CD4-positive, CD25-positive, alpha-beta regulatory T cell (primary cell): Measurements from ENCODE around the gene SULT1E1. TPM values are rescaled to one million over a fixed set of nuclear protein-coding genes. Genes with fewer than 3 reads are reported as not detected.
"Not testable (repeated sequence)": the region's sequence is repeated elsewhere in the genome, so short reads cannot be mapped to it uniquely, and the experiment has no call there.

Experiments used
- ATAC-seq, 2 donors: fragments of 150-1000 bp; cut with Tn5 transposase; one replicate each; pipeline ENCODE4 v1.10.0; 2021; ENCODE audit warnings: low read depth in 2 of 2, moderate number of reproducible peaks in 2 of 2, moderate library complexity in 1 of 2
- DNase-seq, 3 donors: peaks; one replicate each; pipeline versions ENCODE4 v3.0.0 to v3.0.0-alpha.2; 2012 to 2022; ENCODE audit warnings: mixed read lengths in 1 of 3
- H3K27ac ChIP-seq: one replicate; pipeline ENCODE4 v1.7.0; 2013; ENCODE audit warnings: mild to moderate bottlenecking, low read length; ENCODE audit not compliant: insufficient read depth, poor library complexity, severe bottlenecking
- H3K27me3 ChIP-seq: one replicate; pipeline ENCODE4 v1.7.0; 2013; ENCODE audit warnings: low read length; ENCODE audit not compliant: control insufficient read depth, insufficient read depth
- H3K36me3 ChIP-seq: one replicate; pipeline ENCODE4 v1.7.0; 2013; ENCODE audit warnings: mild to moderate bottlenecking, low read length, moderate library complexity; ENCODE audit not compliant: control insufficient read depth, insufficient read depth
- H3K4me1 ChIP-seq: 2 replicates; pipeline ENCODE4 v1.7.0; 2013; ENCODE audit warnings: mild to moderate bottlenecking, low read length; ENCODE audit not compliant: insufficient read depth, control insufficient read depth, poor library complexity, severe bottlenecking
- H3K4me3 ChIP-seq: one replicate; pipeline ENCODE4 v1.7.0; 2013; ENCODE audit warnings: low read depth, mild to moderate bottlenecking, low read length, moderate library complexity
- H3K9me3 ChIP-seq, 2 experiments: 1 replicate in 1 of 2; 2 replicates in 1 of 2; pipeline ENCODE4 v1.7.0; 2013; ENCODE audit warnings: low read length in 2 of 2, mild to moderate bottlenecking in 1 of 2, moderate library complexity in 1 of 2; ENCODE audit not compliant: control insufficient read depth in 2 of 2
- H3K27ac Mint-ChIP-seq, 3 donors: one replicate each; pipeline ENCODE4 v1.8.0; 2020 to 2022; ENCODE audit warnings: mild to moderate bottlenecking in 3 of 3, mixed read lengths in 3 of 3, moderate library complexity in 2 of 3
- H3K27me3 Mint-ChIP-seq: one replicate; pipeline ENCODE4 v1.8.0; 2022; ENCODE audit warnings: mild to moderate bottlenecking, mixed read lengths
- H3K36me3 Mint-ChIP-seq: one replicate; pipeline ENCODE4 v1.8.0; 2020; ENCODE audit warnings: mixed read lengths
- H3K4me1 Mint-ChIP-seq, 4 donors: one replicate each; pipeline ENCODE4 v1.8.0; 2020 to 2022; ENCODE audit warnings: mixed read lengths in 4 of 4, mild to moderate bottlenecking in 1 of 4
- H3K4me3 Mint-ChIP-seq, 4 donors: one replicate each; pipeline ENCODE4 v1.8.0; 2020 to 2022; ENCODE audit warnings: mild to moderate bottlenecking in 4 of 4, mixed read lengths in 4 of 4, moderate library complexity in 3 of 4
- H3K9me3 Mint-ChIP-seq, 7 donors: one replicate each; pipeline ENCODE4 v1.8.0; 2020 to 2022; ENCODE audit warnings: mixed read lengths in 7 of 7, mild to moderate bottlenecking in 3 of 7, moderate library complexity in 2 of 7
- polyA plus RNA-seq, 4 donors: library from polyadenylated mRNA; unstranded; fragments of 300-500 nt; fragmentation: Illumina TruSeq; gene quantifications; one replicate each; pipeline ENCODE4 v1.2.3, GENCODE V29; 2021
- total RNA-seq: library from RNA; stranded (reverse); gene quantifications from one replicate; pipeline ENCODE4 v1.2.3, GENCODE V29; 2022

SULT1E1 gene
- total and polyA plus RNA-seq, 5 donors from 2014 or later = not detected

DNA sequence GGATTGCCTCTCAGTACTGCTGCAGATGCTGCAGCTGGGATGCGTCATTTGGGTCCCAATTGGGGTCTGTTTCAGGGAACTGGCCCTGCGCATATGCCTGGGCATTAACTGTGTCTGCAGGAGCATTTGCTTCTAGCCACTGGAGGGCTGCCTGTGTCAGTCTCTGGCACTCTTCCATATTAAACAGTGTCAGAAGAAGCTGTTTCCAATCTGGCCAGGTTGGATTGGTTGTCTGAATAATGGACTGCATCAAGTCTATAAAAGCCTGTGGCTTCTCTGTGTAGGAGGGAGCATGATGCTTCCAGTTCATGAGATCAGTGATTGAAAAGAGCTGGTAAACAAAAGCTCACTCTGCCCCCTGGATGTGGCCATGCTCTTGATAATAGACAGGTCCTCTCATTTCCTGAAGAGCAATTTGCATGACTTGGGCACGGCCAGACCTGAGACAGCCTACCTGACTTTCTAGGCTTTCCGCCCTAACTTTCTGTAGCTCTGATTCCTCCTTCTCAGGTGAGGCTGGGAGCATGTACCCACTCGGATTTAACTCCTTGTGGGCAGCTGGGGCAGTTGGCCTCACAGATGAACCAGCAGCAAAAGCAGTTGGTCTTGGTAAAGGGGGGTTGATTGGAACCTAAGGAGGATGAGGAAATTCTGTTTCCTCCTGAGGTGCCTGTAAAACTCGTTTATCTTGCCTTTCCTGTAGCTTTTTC is 29.2 kb downstream of the SULT1E1 start:
- no peaks in the 10 kb centered on the region for H3K36me3 ChIP-seq
- no peak overlapping the region for H3K27ac Mint-ChIP-seq
- peaks cover 0 to 12% (median 0%) of the 10 kb centered on the region in 4 donors for H3K4me1 Mint-ChIP-seq
- peaks cover 4% of the 10 kb centered on the region for H3K27me3 Mint-ChIP-seq
- H3K4me3 ChIP-seq = no peak overlapping the region
- no peaks in the 10 kb centered on the region for H3K36me3 Mint-ChIP-seq
- H3K27me3 ChIP-seq = no peaks in the 10 kb centered on the region
- ATAC-seq = peak; percentile 36 to 38
- H3K9me3 ChIP-seq = no peaks in the 10 kb centered on the region
- no peak overlapping the region for H3K27ac ChIP-seq
- H3K4me3 Mint-ChIP-seq = peak overlapping the region in 2 of 4 donors; percentile 23 to 68
- H3K9me3 Mint-ChIP-seq = peaks cover 0 to 4% (median 0%) of the 10 kb centered on the region in 7 donors
- no peaks in the 10 kb centered on the region for H3K4me1 ChIP-seq
- DNase-seq = peak in 2 of 3 donors; percentile 4 to 20

- ATAC-seq (no peak), DNase-seq (no peak)
- H3K27ac Mint-ChIP-seq = no peak overlapping the region
- Histone ChIP-seq H3K27me3 (no peaks in the 10 kb centered on the region), H3K27ac (no peak overlapping the region), H3K4me1 (no peaks in the 10 kb centered on the region), H3K36me3 (no peaks in the 10 kb centered on the region), H3K4me3 (no peak overlapping the region), H3K9me3 (no peaks in the 10 kb centered on the region)
- H3K9me3 Mint-ChIP-seq = peaks cover 0 to 4% (median 0%) of the 10 kb centered on the region in 7 donors
- H3K27me3 Mint-ChIP-seq = peaks cover 4% of the 10 kb centered on the region
- no peaks in the 10 kb centered on the region for H3K36me3 Mint-ChIP-seq
- H3K4me3 Mint-ChIP-seq = no peak overlapping the region
- peaks cover 0 to 12% (median 0%) of the 10 kb centered on the region in 4 donors for H3K4me1 Mint-ChIP-seq
Measured at GRCh38 chr4:69830192-69830559, 29.8 kb downstream of the SULT1E1 start.

- no peak for ATAC-seq
- DNase-seq = no peak
- Mint-ChIP-seq H3K27ac (no peak overlapping the region), H3K4me1 (peaks cover 0 to 12% (median 0%) of the 10 kb centered on the region in 4 donors), H3K4me3 (no peak overlapping the region), H3K27me3 (peaks cover 4% of the 10 kb centered on the region), H3K9me3 (peaks cover 0 to 4% (median 0%) of the 10 kb centered on the region in 7 donors), H3K36me3 (no peaks in the 10 kb centered on the region)
- no peaks in the 10 kb centered on the region for H3K9me3 ChIP-seq
- no peaks in the 10 kb centered on the region for H3K4me1 ChIP-seq
- H3K36me3 ChIP-seq = no peaks in the 10 kb centered on the region
- no peaks in the 10 kb centered on the region for H3K27me3 ChIP-seq
- H3K27ac ChIP-seq = no peak overlapping the region
- no peak overlapping the region for H3K4me3 ChIP-seq
Measured at GRCh38 chr4:69829678-69830077, 30.3 kb downstream of the SULT1E1 start.

- Mint-ChIP-seq H3K27me3 (peaks cover 4% of the 10 kb centered on the region), H3K36me3 (no peaks in the 10 kb centered on the region), H3K4me1 (peaks cover 0 to 12% (median under 1%) of the 10 kb centered on the region in 4 donors), H3K4me3 (no peak overlapping the region), H3K27ac (no peak overlapping the region), H3K9me3 (peaks cover 0 to 4% (median 0%) of the 10 kb centered on the region in 7 donors)
- H3K9me3 ChIP-seq = no peaks in the 10 kb centered on the region
- no peaks in the 10 kb centered on the region for H3K36me3 ChIP-seq
- no peaks in the 10 kb centered on the region for H3K27me3 ChIP-seq
- H3K27ac ChIP-seq = no peak overlapping the region
- no peaks in the 10 kb centered on the region for H3K4me1 ChIP-seq
- no peak for ATAC-seq
- no peak overlapping the region for H3K4me3 ChIP-seq
- no peak for DNase-seq
Measured at GRCh38 chr4:69828828-69829227, 31.1 kb downstream of the SULT1E1 start.

DNA sequence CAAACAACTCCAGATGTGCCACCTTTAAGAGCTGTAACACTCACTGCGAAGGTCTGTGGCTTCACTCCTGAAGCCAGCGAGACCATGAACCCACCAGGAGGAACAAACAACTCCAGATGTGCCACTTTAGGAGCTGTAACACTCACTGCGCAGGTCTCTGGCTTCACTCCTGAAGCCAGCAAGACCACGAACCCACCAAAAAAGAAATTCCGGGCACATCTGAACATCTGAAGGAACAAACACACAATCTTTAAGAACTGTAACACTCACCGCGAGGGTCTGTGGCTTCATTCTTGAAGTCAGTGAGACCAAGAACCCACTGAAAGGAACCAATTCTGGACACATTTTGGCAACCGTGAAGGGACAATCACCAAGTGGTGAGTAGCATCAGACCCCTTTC is 34.9 kb downstream of the SULT1E1 start:
- not testable (repeated sequence) for H3K4me3 Mint-ChIP-seq, H3K4me1 ChIP-seq, H3K9me3 ChIP-seq, H3K4me1 Mint-ChIP-seq, H3K36me3 ChIP-seq, DNase-seq, H3K27ac ChIP-seq, ATAC-seq, H3K4me3 ChIP-seq, H3K9me3 Mint-ChIP-seq, H3K27me3 Mint-ChIP-seq, H3K36me3 Mint-ChIP-seq, H3K27me3 ChIP-seq
- H3K27ac Mint-ChIP-seq = peak overlapping the region in 1 of 3 donors; percentile 65

GRCh38 chr4:69823481-69824186 is 36.3 kb downstream of the SULT1E1 start:
- no peaks in the 10 kb centered on the region for H3K4me1 ChIP-seq
- ATAC-seq (peak; percentile 78 to 88), DNase-seq (peak; percentile 5 to 64 (median 53))
- no peaks in the 10 kb centered on the region for H3K27me3 ChIP-seq
- H3K36me3 Mint-ChIP-seq = no peaks in the 10 kb centered on the region
- peaks cover 8% of the 10 kb centered on the region for H3K27me3 Mint-ChIP-seq
- peaks cover 0 to 7% (median 6%) of the 10 kb centered on the region in 4 donors for H3K4me1 Mint-ChIP-seq
- no peaks in the 10 kb centered on the region for H3K36me3 ChIP-seq
- H3K9me3 Mint-ChIP-seq = no peaks in the 10 kb centered on the region
- H3K9me3 ChIP-seq = no peaks in the 10 kb centered on the region
- no peak overlapping the region for H3K27ac Mint-ChIP-seq
- H3K27ac ChIP-seq = no peak overlapping the region
- no peak overlapping the region for H3K4me3 ChIP-seq
- H3K4me3 Mint-ChIP-seq = no peak overlapping the region

- Mint-ChIP-seq H3K27me3 (peaks cover 8% of the 10 kb centered on the region), H3K4me1 (peaks cover 0 to 7% (median 6%) of the 10 kb centered on the region in 4 donors), H3K36me3 (no peaks in the 10 kb centered on the region), H3K9me3 (no peaks in the 10 kb centered on the region), H3K4me3 (no peak overlapping the region), H3K27ac (no peak overlapping the region)
- Histone ChIP-seq H3K4me1 (no peaks in the 10 kb centered on the region), H3K27ac (no peak overlapping the region), H3K36me3 (no peaks in the 10 kb centered on the region), H3K27me3 (no peaks in the 10 kb centered on the region), H3K4me3 (no peak overlapping the region), H3K9me3 (no peaks in the 10 kb centered on the region)
- DNase-seq (no peak), ATAC-seq (no peak)
Measured at GRCh38 chr4:69823048-69823447, 36.9 kb downstream of the SULT1E1 start.
